Fibroblast of lung (primary cell): ENCODE measurements around the gene SUSD1. TPM values are rescaled to one million over a fixed set of nuclear protein-coding genes. Genes with fewer than 3 reads are reported as not detected.
A peak's percentile ranks its signal among the peaks of the same experiment; 100 is the strongest.

Source experiments
- DNase-seq, 2 donors: peaks; one replicate each; pipeline versions ENCODE4 v3.0.0 to v3.0.0-alpha.2; 2010; ENCODE audit warnings: low read depth in 2 of 2
- H2AFZ ChIP-seq: 2 replicates; pipeline ENCODE4 v1.5.1; 2012; ENCODE audit warnings: low read length, control low read depth, inconsistent platforms
- H3K27ac ChIP-seq: 2 replicates; pipeline ENCODE4 v1.5.1; 2011; ENCODE audit warnings: low read length, control low read depth; ENCODE audit not compliant: insufficient read depth
- H3K27me3 ChIP-seq: 2 replicates; pipeline ENCODE4 v1.5.1; 2011; ENCODE audit warnings: mild to moderate bottlenecking, low read length; ENCODE audit not compliant: control insufficient read depth, insufficient read depth
- H3K36me3 ChIP-seq: 2 replicates; pipeline ENCODE4 v1.5.1; 2011; ENCODE audit warnings: low read length; ENCODE audit not compliant: control insufficient read depth, insufficient read depth
- H3K4me1 ChIP-seq: 2 replicates; pipeline ENCODE4 v1.5.1; 2011; ENCODE audit warnings: low read length; ENCODE audit not compliant: control insufficient read depth, insufficient read depth; ENCODE audit errors: extremely low read depth
- H3K4me2 ChIP-seq: 2 replicates; pipeline ENCODE4 v1.5.1; 2011; ENCODE audit warnings: low read length, control low read depth; ENCODE audit not compliant: insufficient read depth; ENCODE audit errors: extremely low read depth
- H3K4me3 ChIP-seq, 4 experiments: fragments of 200-600 bp in 1 of 4; sonication (generic) in 1 of 4; replicated peaks in 1 of 4; 2 replicates each; pipeline ENCODE4 v1.5.1; 2011 to 2016; ENCODE audit warnings: low read length in 4 of 4, low read depth in 3 of 4, mild to moderate bottlenecking in 3 of 4, control low read depth in 2 of 4, inconsistent platforms in 1 of 4, mixed read lengths in 1 of 4; ENCODE audit not compliant: insufficient read depth in 1 of 4; ENCODE audit errors: control extremely low read depth in 1 of 4
- H3K79me2 ChIP-seq: 2 replicates; pipeline ENCODE4 v1.5.1; 2012; ENCODE audit warnings: mild to moderate bottlenecking, low read length, inconsistent platforms; ENCODE audit not compliant: control insufficient read depth, insufficient read depth
- H3K9ac ChIP-seq: 2 replicates; pipeline ENCODE4 v1.5.1; 2011; ENCODE audit warnings: mild to moderate bottlenecking, low read length, control low read depth; ENCODE audit not compliant: insufficient read depth
- H3K9me3 ChIP-seq: 2 replicates; pipeline ENCODE4 v1.5.1; 2012; ENCODE audit warnings: low read depth, low read length; ENCODE audit not compliant: control insufficient read depth, insufficient read depth
- H4K20me1 ChIP-seq: 2 replicates; pipeline ENCODE4 v1.5.1; 2011; ENCODE audit warnings: low read length; ENCODE audit not compliant: control insufficient read depth, insufficient read depth; ENCODE audit errors: extremely low read depth
- EZH2 ChIP-seq: IDR thresholded peaks from 2 replicates; pipeline ENCODE4 v1.5.1; 2012; ENCODE audit warnings: low read length, control low read depth, mild to moderate bottlenecking; ENCODE audit errors: missing control alignments
- polyA plus RNA-seq, 2 donors: library from polyadenylated mRNA; depleted of rRNA in 1 of 2; stranded (reverse) in 1 of 2; unstranded in 1 of 2; fragments of >200 nt; gene quantifications; 2 replicates each; pipeline ENCODE4 v1.2.1, GENCODE V29; 2011 to 2012; ENCODE audit warnings: missing spikeins in 1 of 2
- total RNA-seq: library from RNA; depleted of rRNA; stranded (reverse); fragments of >200 nt; gene quantifications from 2 replicates; pipeline ENCODE4 v1.2.1, GENCODE V29; 2014
- TF ChIP-seq, protein P1 (sequence below), 2 donors: IDR thresholded peaks in 1 of 2; conservative IDR thresholded peaks in 1 of 2; 1 replicate in 1 of 2; 2 replicates in 1 of 2; pipeline ENCODE4 v1.5.1; 2011 to 2012; ENCODE audit warnings: low read length in 2 of 2, control low read depth in 1 of 2, inconsistent platforms in 1 of 2, low read depth in 1 of 2, mild to moderate bottlenecking in 1 of 2

SUSD1 gene
- total and polyA plus RNA-seq, 2 donors (not counting 1 experiment from before 2014, with no cell fraction given): 27.4 to 28.6 TPM

GRCh38 chr9:112046181-112046580 lies 128.9 kb downstream of the SUSD1 start:
- Histone ChIP-seq H4K20me1 (no peaks in the 10 kb centered on the region), H3K36me3 (no peaks in the 10 kb centered on the region), H3K4me3 (no peak overlapping the region), H3K27me3 (no peaks in the 10 kb centered on the region), H3K79me2 (no peaks in the 10 kb centered on the region), H3K4me1 (peaks cover 55% of the 10 kb centered on the region), H3K27ac (peak overlapping the region; percentile 69), H3K4me2 (no peak overlapping the region), H3K9ac (no peak overlapping the region), H2AFZ (no peak overlapping the region), H3K9me3 (no peaks in the 10 kb centered on the region)
- TF ChIP-seq EZH2: no peak
- TF ChIP-seq, protein P1, sequence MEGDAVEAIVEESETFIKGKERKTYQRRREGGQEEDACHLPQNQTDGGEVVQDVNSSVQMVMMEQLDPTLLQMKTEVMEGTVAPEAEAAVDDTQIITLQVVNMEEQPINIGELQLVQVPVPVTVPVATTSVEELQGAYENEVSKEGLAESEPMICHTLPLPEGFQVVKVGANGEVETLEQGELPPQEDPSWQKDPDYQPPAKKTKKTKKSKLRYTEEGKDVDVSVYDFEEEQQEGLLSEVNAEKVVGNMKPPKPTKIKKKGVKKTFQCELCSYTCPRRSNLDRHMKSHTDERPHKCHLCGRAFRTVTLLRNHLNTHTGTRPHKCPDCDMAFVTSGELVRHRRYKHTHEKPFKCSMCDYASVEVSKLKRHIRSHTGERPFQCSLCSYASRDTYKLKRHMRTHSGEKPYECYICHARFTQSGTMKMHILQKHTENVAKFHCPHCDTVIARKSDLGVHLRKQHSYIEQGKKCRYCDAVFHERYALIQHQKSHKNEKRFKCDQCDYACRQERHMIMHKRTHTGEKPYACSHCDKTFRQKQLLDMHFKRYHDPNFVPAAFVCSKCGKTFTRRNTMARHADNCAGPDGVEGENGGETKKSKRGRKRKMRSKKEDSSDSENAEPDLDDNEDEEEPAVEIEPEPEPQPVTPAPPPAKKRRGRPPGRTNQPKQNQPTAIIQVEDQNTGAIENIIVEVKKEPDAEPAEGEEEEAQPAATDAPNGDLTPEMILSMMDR (conservative IDR thresholded peaks at IDR 0.05 in 1 of 2, IDR thresholded peaks at IDR 0.05 in 1 of 2; ENCODE audit: low read depth in 1 of 2, low read length in 2 of 2): no peak
- DNase-seq: peak; percentile 58 to 85

DNA sequence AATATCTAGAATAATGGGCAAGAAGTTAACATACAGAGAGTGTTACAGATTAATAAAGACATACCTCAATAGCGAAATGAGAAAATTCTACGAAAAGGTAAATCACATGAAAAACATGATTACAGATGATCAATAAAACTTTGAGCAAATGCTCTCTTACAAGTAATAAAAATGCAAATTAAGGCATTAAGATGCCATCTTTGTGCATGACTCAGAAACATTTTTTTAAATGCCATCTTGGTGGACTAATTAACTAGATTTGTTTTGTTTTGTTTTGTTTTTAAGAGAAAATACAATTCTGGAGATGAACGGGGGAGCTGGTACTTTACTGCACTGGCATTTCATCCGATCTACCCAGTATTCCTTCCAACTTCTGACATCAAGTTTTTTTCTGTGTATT lies 130.2 kb downstream of the SUSD1 start:
- no peak overlapping the region for H3K27ac ChIP-seq
- H3K36me3 ChIP-seq: no peaks in the 10 kb centered on the region
- DNase-seq: no peak
- no peaks in the 10 kb centered on the region for H3K79me2 ChIP-seq
- no peak for TF ChIP-seq EZH2
- TF ChIP-seq, protein P1 (conservative IDR thresholded peaks at IDR 0.05 in 1 of 2, IDR thresholded peaks at IDR 0.05 in 1 of 2; ENCODE audit: low read depth in 1 of 2, low read length in 2 of 2): no peak
- H3K4me2 ChIP-seq: no peak overlapping the region
- no peaks in the 10 kb centered on the region for H4K20me1 ChIP-seq
- no peak overlapping the region for H3K9ac ChIP-seq
- no peak overlapping the region for H3K4me3 ChIP-seq
- H3K4me1 ChIP-seq: peaks cover 49% of the 10 kb centered on the region
- H2AFZ ChIP-seq: no peak overlapping the region
- no peaks in the 10 kb centered on the region for H3K9me3 ChIP-seq
- H3K27me3 ChIP-seq: no peaks in the 10 kb centered on the region

- Histone ChIP-seq H3K9ac (no peak overlapping the region), H2AFZ (no peak overlapping the region), H3K27ac (peak overlapping the region; percentile 23), H3K36me3 (no peaks in the 10 kb centered on the region), H3K4me2 (no peak overlapping the region), H4K20me1 (no peaks in the 10 kb centered on the region), H3K79me2 (peaks cover 2% of the 10 kb centered on the region), H3K27me3 (no peaks in the 10 kb centered on the region), H3K4me3 (no peak overlapping the region), H3K9me3 (no peaks in the 10 kb centered on the region), H3K4me1 (peaks cover 43% of the 10 kb centered on the region)
- TF ChIP-seq, protein P1 (conservative IDR thresholded peaks at IDR 0.05 in 1 of 2, IDR thresholded peaks at IDR 0.05 in 1 of 2; ENCODE audit: low read depth in 1 of 2, low read length in 2 of 2): no peak
- TF ChIP-seq EZH2: no peak
- DNase-seq: no peak
Measured at GRCh38 chr9:112044186-112044585, 130.9 kb downstream of the SUSD1 start.
